ENCODE measurements around the gene ZDHHC16.
A peak's percentile ranks its signal among the peaks of the same experiment; 100 is the strongest.

ZDHHC16 gene

GRCh38 chr10:97425964-97426775 is 19.8 kb upstream of the ZDHHC16 start, which contains the start of gene PGAM1:
TSS of gene PGAM1 (plus strand) at chr10:97426191. CDS start at chr10:97426308, 117 bp downstream.
- peak; percentile 86 for TF ChIP-seq CTCF (IDR thresholded peaks at IDR 0.05)
- no peak for TF ChIP-seq ZFX (IDR thresholded peaks at IDR 0.05; ENCODE audit: borderline replicate concordance)
- peak within 1 kb of the TSS; percentile 94 for H3K27ac ChIP-seq

- H3K27ac ChIP-seq, result peak overlapping the region; percentile 94
- TF ChIP-seq ZFX (IDR thresholded peaks at IDR 0.05; ENCODE audit: borderline replicate concordance) (no peak), CTCF (IDR thresholded peaks at IDR 0.05) (no peak)
Measured at GRCh38 chr10:97426776-97427570, 19.0 kb upstream of the ZDHHC16 start.

GRCh38 chr10:97427571-97428179 is 18.3 kb upstream of the ZDHHC16 start:
- TF ChIP-seq CTCF (IDR thresholded peaks at IDR 0.05), result no peak
- no peak for TF ChIP-seq ZFX (IDR thresholded peaks at IDR 0.05; ENCODE audit: borderline replicate concordance)

GRCh38 chr10:97428572-97428981 is 17.4 kb upstream of the ZDHHC16 start:
- TF ChIP-seq CTCF (IDR thresholded peaks at IDR 0.05), result no peak
- H3K27ac ChIP-seq, result peak overlapping the region; percentile 94; the same call in 1 of the 2 replicates

More at GRCh38 chr10:97427571-97428179, 18.3 kb upstream of the ZDHHC16 start:
- H3K27ac ChIP-seq, result peak overlapping the region; percentile 94

- H3K27ac ChIP-seq, result peak overlapping the region; percentile 12; the same call in 1 of the 2 replicates
- TF ChIP-seq CTCF (IDR thresholded peaks at IDR 0.05) (no peak), ZFX (IDR thresholded peaks at IDR 0.05; ENCODE audit: borderline replicate concordance) (no peak)
Measured at GRCh38 chr10:97434055-97434454, 11.9 kb upstream of the ZDHHC16 start.

- TF ChIP-seq CTCF (IDR thresholded peaks at IDR 0.05) (no peak), ZFX (IDR thresholded peaks at IDR 0.05; ENCODE audit: borderline replicate concordance) (no peak)
- peak overlapping the region; percentile 12; the same call in 1 of the 2 replicates for H3K27ac ChIP-seq
Measured at GRCh38 chr10:97434557-97434956, 11.4 kb upstream of the ZDHHC16 start.
